Activated B cell treated with CpG ODN at 0.5 μM for 24 hours (primary cell): ENCODE results near the gene RNF26. TPM values are rescaled to one million over a fixed set of nuclear protein-coding genes. Genes with fewer than 3 reads are reported as not detected.

Experiments
- ATAC-seq: fragments of 200-7000 bp; cut with Tn5 transposase; one replicate; pipeline ENCODE4 v1.10.0; 2021; ENCODE audit warnings: low read depth, mild to moderate bottlenecking, moderate library complexity
- CTCF ChIA-PET: fragments of 350-600 bp; sonication (Branson Sonifier 250); formaldehyde crosslinking; loops from one replicate; lab custom pipeline; 2021; ENCODE audit warnings: antibody characterized with exemption; lab: Charles Lee
- POLR2A ChIA-PET: fragments of 350-600 bp; sonication (Branson Sonifier 250); formaldehyde crosslinking; loops from one replicate; lab custom pipeline; 2021; ENCODE audit warnings: antibody characterized with exemption; lab: Charles Lee
- DNase-seq: peaks from one replicate; pipeline ENCODE4 v3.0.0; 2022
- H3K27ac Mint-ChIP-seq: one replicate; pipeline ENCODE4 v1.8.0; 2020; ENCODE audit warnings: mixed read lengths
- H3K27me3 Mint-ChIP-seq: one replicate; pipeline ENCODE4 v1.8.0; 2021; ENCODE audit warnings: mixed read lengths
- H3K36me3 Mint-ChIP-seq: one replicate; pipeline ENCODE4 v1.8.0; 2021; ENCODE audit warnings: low read depth, mixed read lengths
- H3K4me1 Mint-ChIP-seq: one replicate; pipeline ENCODE4 v1.8.0; 2021; ENCODE audit warnings: mixed read lengths
- H3K4me3 Mint-ChIP-seq: one replicate; pipeline ENCODE4 v1.8.0; 2020; ENCODE audit warnings: mild to moderate bottlenecking, mixed read lengths
- H3K9me3 Mint-ChIP-seq: one replicate; pipeline ENCODE4 v1.8.0; 2020; ENCODE audit warnings: mixed read lengths
- intact Hi-C: fragments of 100-400 bp; cut with micrococcal nuclease; formaldehyde crosslinking; loops from one replicate; pipeline ENCODE4 v1.15.1; 2024
- total RNA-seq: library from RNA; stranded (reverse); gene quantifications from 2 replicates; pipeline ENCODE4 v1.2.3, GENCODE V29; 2022
- TF ChIP-seq, protein P1 (sequence below): fragments of 200-600 bp; IDR thresholded peaks from one replicate; pipeline ENCODE4 v1.8.0; 2022; ENCODE audit warnings: antibody characterized with exemption, mild to moderate bottlenecking

RNF26 gene
- total RNA-seq, 1 donor from 2014 or later = 21.2 TPM

DNA sequence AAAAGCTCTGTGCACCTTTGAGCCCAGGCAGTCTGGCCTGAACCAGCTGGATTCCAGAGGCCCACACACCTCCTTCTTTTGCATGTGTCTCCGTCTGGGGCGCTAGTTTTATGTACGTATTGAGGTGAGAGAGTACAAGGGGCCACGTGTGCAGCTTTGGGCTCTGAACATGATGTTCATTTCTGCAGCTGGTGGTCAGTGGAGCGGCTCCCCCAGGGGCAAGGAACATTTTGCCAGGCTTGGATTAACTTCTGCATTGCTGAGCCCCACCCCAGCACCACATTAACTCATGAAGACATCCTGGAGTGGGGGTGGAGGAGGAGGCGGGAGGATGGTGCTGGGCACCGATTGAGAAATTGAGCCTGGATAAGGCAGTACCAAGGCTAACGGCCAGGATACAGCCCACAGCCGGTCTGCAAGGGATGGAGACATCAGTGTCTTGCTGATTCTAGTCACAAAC, 33.4 kb downstream of the RNF26 start:
- TF ChIP-seq, protein P1, sequence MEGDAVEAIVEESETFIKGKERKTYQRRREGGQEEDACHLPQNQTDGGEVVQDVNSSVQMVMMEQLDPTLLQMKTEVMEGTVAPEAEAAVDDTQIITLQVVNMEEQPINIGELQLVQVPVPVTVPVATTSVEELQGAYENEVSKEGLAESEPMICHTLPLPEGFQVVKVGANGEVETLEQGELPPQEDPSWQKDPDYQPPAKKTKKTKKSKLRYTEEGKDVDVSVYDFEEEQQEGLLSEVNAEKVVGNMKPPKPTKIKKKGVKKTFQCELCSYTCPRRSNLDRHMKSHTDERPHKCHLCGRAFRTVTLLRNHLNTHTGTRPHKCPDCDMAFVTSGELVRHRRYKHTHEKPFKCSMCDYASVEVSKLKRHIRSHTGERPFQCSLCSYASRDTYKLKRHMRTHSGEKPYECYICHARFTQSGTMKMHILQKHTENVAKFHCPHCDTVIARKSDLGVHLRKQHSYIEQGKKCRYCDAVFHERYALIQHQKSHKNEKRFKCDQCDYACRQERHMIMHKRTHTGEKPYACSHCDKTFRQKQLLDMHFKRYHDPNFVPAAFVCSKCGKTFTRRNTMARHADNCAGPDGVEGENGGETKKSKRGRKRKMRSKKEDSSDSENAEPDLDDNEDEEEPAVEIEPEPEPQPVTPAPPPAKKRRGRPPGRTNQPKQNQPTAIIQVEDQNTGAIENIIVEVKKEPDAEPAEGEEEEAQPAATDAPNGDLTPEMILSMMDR = no peak
- CTCF ChIA-PET = interaction anchor here (0.7 kb wide), 1 partner anchor 402 kb away, joined by 3 read pairs; no protein-coding TSS in a partner anchor
- H3K9me3 Mint-ChIP-seq = no peaks in the 10 kb centered on the region
- no peak for DNase-seq
- no peaks in the 10 kb centered on the region for H3K36me3 Mint-ChIP-seq
- no peak for ATAC-seq
- no peak overlapping the region for H3K4me3 Mint-ChIP-seq
- no peak overlapping the region for H3K27ac Mint-ChIP-seq
- intact Hi-C loops = no loop called here
- H3K27me3 Mint-ChIP-seq = peaks cover 42% of the 10 kb centered on the region
- POLR2A ChIA-PET = no interaction called here
- peaks cover 9% of the 10 kb centered on the region for H3K4me1 Mint-ChIP-seq

DNA sequence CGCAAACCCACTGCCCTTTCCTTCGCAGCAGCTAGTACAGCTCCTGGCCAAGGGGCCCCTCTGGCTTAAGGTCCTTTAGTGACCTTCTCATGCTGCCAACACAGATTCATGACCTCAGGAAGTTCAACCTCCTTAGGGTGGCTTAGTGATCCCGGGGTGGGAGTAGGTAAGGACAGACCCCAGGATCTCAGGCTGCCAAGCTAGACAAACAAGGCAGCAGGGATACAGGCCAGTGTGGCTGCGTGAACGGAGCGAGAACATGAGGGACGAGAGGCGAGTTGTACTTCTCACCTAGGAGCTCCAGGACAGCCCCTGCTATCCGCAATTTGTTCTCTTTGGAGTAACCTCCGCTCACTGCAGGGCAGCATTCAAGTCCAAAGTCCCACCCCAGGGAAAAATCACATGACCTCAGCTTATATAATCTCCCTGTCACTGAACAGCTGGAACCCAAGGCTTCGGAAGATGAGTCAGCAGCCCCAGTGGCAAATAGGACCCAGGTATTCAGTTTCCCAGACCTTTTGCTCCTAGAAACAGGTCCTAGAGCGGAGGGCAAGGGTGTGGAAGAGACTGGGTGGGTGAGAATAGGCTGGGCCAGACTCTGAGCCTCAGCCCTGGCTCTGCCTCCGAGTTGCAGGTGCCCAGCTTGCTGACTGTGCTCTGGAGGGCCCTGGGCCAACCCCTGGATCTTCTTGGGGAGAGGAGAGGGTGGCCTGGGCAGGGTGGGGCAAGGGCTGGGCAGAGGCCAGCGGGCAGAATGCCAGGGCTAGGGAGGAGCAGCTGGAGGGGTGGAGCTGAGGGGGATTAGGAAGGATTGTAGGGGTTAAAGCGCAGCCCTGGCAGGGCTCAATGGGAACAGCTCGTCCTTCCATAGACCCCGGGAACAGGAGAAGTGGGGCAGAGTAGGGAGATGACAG, 34.1 kb downstream of the RNF26 start:
- intact Hi-C loops = no loop called here
- DNase-seq = no peak
- peaks cover 6% of the 10 kb centered on the region for H3K4me1 Mint-ChIP-seq
- ATAC-seq = no peak
- no peak overlapping the region for H3K4me3 Mint-ChIP-seq
- no peak overlapping the region for H3K27ac Mint-ChIP-seq
- POLR2A ChIA-PET = no interaction called here
- TF ChIP-seq, protein P1 = no peak
- H3K27me3 Mint-ChIP-seq = peaks cover 40% of the 10 kb centered on the region
- H3K9me3 Mint-ChIP-seq = no peaks in the 10 kb centered on the region
- CTCF ChIA-PET = interaction anchor here (0.9 kb wide), 1 partner anchor 12 kb away, joined by 4 read pairs; no protein-coding TSS in a partner anchor
- no peaks in the 10 kb centered on the region for H3K36me3 Mint-ChIP-seq

DNA sequence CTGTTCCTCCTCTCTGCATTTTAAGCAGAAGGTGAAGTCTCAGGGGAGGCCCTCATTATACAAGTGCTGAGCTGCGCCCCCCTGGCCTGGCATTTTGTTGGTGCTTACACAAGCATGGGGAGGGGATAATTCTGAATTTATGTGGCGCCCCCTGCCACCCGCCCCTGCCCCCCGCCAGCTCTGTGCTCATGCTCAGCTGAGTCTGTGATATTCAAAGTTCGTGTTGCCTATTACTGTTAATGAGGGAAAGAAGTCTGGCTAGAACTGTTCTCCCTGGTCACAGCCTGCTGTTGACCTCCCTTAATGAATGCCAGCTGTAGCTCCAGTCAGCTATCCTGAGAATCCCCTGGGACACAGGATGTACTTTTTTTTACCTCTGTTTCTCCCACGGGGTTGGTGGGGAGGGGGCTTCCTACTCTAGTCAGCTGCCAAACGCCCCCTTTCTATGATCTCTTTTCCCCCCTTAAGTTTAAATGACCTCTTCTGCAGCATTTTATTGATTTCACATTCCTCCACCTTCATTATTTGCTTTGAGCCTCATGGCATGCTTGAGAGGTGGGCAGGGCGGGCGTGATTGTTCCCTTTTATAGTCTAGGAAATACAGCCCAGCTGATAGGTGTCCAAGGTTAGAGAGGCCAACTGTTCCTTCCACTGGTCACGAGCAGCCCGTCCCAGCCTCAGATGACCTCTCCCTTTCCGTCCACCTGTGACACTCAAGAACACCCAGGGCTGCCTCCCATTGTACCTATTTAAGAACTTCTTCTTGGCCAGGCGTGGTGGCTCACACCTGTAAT, 35.0 kb downstream of the RNF26 start:
- Mint-ChIP-seq H3K9me3 (no peaks in the 10 kb centered on the region), H3K4me1 (peaks cover 5% of the 10 kb centered on the region), H3K4me3 (no peak overlapping the region), H3K27ac (no peak overlapping the region), H3K36me3 (no peaks in the 10 kb centered on the region), H3K27me3 (peaks cover 40% of the 10 kb centered on the region)
- ATAC-seq (no peak), DNase-seq (no peak)
- TF ChIP-seq, protein P1 = no peak
- intact Hi-C loops = no loop called here
- CTCF ChIA-PET = interaction anchor here (0.9 kb wide), 1 partner anchor 13 kb away, joined by 4 read pairs; no protein-coding TSS in a partner anchor
- POLR2A ChIA-PET = no interaction called here

DNA sequence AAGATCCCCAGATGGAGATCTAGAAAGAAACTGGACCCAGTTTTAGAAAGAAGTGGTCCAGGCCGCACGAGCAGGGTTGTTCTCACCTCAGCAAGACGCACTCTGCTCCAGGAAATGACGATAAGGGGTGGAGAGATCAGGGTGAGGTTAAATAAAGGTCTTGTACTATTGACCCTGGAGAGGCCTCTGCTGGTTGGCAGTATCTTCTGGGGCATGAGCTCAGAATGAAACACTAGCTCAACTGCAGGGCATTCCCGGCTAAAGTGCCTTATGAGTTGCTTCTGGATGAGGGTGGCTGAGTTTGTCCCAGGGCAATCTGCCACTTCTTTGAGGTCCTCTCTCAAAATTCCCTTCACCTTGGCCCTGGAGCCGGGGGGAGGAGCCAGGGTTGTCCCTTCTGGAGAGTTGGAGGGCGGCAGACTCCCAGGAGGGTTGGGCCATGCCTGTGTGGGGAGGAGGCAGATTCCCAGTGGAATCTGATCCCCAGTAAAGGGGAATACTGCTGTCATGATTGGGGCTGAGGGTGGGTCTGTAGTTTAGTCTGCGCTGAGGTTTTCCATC, 36.2 kb downstream of the RNF26 start:
- ChIA-PET CTCF (no interaction called here), POLR2A (no interaction called here)
- H3K36me3 Mint-ChIP-seq = no peaks in the 10 kb centered on the region
- DNase-seq = no peak
- H3K27ac Mint-ChIP-seq = no peak overlapping the region
- peaks cover 27% of the 10 kb centered on the region for H3K27me3 Mint-ChIP-seq
- TF ChIP-seq, protein P1 = no peak
- no peak overlapping the region for H3K4me3 Mint-ChIP-seq
- H3K9me3 Mint-ChIP-seq = no peaks in the 10 kb centered on the region
- H3K4me1 Mint-ChIP-seq = no peaks in the 10 kb centered on the region
- no peak for ATAC-seq
- intact Hi-C loops = no loop called here
